ENCODE measurements around the gene RAB3GAP1.

Gene RAB3GAP1

GRCh38 chr2:135167273-135167672 is 115.2 kb downstream of the RAB3GAP1 start:
- DNase-seq, result no peak

DNA sequence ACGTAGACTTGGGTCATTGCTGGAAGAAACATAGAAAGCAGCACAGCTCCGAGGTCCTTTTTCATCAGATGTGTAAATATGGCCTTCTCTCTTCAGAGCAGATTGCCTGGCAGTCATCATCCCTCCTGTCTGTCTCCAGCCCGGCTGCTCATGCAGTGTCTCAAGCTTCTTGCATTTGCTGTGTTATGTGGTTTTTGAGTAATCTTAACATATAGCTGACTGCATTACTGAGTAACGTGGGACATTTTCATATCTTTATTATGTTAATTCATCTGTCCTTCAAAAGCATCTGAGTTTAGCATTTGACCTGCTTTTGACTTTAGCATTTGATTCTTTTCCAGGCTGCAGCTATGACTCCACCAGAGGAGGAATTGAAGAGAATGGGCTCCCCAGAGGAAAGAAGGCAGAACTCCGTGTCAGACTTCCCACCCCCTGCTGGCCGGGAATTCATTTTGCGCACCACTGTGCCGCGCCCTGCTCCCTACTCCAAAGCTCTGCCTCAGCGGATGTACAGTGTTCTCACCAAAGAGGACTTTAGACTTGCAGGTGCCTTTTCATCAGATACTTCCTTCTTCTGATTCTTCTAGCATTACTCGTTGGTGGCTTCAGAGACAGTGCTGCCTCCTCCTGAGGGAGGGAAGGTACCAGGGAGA is 116.2 kb downstream of the RAB3GAP1 start:
- DNase-seq, result no peak

DNA sequence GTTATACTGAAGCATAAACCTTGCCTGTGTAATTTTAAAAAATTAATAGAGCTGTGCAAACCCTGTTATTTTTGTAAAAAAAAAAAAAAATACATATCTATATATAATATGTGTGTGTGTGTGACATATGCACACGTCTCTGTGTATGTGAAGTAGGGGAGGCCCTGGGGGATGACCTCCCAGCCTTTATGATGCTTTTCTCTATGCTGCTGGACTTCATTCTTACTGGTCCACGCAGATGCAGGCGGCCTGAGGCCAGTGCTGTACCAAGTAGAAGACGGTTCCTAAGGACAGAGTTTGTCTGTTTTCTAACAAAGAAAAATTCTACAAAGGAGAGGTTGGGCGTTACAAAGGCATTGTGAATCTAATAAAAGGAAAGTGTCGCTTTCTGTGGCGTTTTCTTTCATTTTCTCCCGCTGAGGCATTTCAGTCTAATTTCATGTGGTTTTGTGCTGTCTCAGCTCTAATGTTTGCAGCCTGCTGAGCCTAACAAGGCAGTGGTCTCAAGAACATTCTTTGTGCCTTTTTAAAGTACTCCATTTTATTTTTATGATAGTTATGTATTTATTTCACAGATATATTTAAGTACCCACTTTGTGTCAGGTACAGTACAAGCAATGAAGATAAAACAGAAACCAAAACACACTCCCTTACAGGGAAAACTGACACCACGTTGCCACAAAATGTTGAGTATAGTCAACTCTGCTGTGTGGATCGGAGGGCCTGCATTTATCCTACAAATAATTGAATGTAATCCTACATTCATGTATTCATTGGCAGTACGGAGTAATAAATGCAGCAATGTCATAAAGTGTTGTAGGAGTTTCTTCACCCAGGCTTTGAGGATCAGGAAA is 118.0 kb downstream of the RAB3GAP1 start:
- no peak for DNase-seq

- DNase-seq, result no peak
These were observed 122.1 kb downstream of the RAB3GAP1 start for GRCh38 chr2:135174049-135174809.

- no peak for DNase-seq
These were observed 122.7 kb downstream of the RAB3GAP1 start for GRCh38 chr2:135174810-135175093.

GRCh38 chr2:135175177-135175576 is 123.1 kb downstream of the RAB3GAP1 start:
- peak; percentile 95 for DNase-seq

- DNase-seq, result no peak
These were observed 127.6 kb downstream of the RAB3GAP1 start for GRCh38 chr2:135179689-135180088.

DNA sequence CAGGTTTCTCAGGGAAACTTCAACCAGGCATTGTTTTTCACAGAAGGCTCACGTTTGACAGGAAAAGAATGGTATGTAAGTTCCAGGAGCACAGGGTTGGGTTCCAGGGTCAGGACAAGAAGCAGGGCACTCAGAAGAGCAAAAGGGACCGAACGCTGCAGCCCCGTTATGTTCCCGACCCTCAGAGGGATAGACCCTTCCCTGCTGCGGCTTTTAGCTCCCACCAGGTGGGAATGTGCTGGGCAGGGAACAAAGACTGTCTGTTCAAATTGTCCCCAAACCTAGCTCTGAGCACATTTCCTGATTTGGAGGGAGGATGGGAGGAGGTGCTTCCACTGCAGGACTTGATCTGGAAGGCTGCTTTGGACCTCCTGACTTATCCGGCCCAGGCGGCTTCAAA is 130.1 kb downstream of the RAB3GAP1 start:
- no peak for DNase-seq

GRCh38 chr2:135182601-135183000 is 130.5 kb downstream of the RAB3GAP1 start:
- DNase-seq, result no peak

- no peak for DNase-seq
These were observed 131.7 kb downstream of the RAB3GAP1 start for GRCh38 chr2:135183822-135184221.

- DNase-seq, result no peak
These were observed 134.0 kb downstream of the RAB3GAP1 start for GRCh38 chr2:135186054-135186453.

GRCh38 chr2:135187270-135187669 is 135.2 kb downstream of the RAB3GAP1 start:
- DNase-seq, result no peak

DNA sequence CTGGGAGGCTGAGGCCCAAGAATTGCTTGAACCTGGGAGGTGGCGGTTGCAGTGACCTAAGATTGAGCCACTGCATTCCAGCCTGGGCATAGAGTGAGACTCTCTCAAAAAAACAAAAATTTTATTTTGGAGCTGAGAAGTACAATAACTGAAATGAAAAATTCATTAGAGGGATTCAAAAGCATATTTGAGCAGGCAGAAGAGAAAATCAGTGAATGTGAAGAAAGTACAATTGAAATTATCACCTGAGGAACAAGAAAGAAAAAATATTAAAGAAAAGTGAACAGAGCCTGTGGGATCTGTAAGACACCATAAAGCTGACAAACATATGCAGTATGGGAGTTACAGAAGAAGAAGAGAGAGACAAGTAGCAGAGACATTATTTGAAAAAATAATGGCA is 137.1 kb downstream of the RAB3GAP1 start:
- no peak for DNase-seq

GRCh38 chr2:135190799-135191198 is 138.7 kb downstream of the RAB3GAP1 start:
- no peak for DNase-seq

- no peak for DNase-seq
These were observed 146.4 kb downstream of the RAB3GAP1 start for GRCh38 chr2:135198481-135198880.

DNA sequence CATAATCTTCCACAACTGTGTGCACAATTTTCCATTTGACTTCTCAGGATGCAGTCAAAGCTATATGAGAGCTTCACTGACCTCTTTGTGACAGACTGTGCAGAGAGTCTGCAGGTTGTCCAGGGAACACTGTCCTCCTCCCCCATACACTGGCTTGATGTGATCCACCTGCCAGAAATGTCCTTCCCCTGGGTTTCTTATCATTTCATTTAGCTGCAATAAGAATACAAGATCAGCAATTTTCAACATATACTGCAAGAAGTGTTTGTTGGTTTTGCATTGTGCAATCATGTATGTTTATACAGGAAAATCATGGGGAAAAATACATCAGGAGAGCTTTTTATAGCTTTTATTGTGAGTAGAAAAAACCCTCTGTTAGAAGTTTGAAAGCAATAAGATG is 150.7 kb downstream of the RAB3GAP1 start:
- no peak for DNase-seq

DNA sequence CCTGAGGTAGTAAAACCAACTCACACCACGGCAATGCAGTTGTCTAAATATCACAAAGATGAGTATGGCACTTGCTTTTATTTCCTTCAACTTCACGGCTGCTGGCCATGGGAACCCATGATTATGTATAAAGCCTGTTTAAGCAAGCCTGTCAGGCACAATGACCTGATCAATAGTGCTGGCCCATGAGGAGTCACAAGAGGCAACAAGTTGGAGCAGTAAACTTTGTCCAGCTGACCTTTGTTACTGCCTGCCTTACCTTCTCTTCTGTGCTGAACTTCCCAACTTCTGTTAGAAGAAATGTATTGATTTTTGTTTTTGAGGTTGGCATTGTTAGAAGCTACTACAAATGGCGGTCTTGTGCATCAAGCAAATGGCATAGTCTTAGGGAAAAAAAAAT is 151.9 kb downstream of the RAB3GAP1 start:
- no peak for DNase-seq

GRCh38 chr2:135208016-135208415 is 155.9 kb downstream of the RAB3GAP1 start:
- no peak for DNase-seq

- DNase-seq, result no peak
These were observed 160.7 kb downstream of the RAB3GAP1 start for GRCh38 chr2:135212757-135213156.

- DNase-seq, result no peak
These were observed 166.3 kb downstream of the RAB3GAP1 start for GRCh38 chr2:135218426-135218825.

DNA sequence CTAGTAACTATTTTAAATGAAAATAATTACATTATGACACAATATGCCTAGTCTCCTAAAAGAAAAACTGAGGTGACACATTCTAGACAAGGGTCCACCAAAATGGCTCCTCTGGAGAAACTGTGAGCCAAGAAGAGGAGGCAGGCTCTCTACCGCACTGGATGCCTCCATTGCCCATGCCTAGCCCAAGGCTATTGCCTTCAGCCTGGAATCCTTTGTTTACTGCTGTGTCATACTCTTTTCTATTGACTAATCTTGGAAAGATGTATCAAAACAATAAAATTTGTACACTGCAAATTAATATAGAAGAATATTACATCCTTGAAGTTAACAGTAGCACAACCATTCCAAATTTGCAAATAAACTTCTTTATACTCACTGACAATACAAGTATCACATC is 167.1 kb downstream of the RAB3GAP1 start:
- no peak for DNase-seq
